ENCODE measurements around the gene CACNG5. TPM values are rescaled to one million over a fixed set of nuclear protein-coding genes. Genes with fewer than 3 reads are reported as not detected.

Gene CACNG5
- total and polyA plus RNA-seq, 2 donors (not counting 1 experiment from before 2014, with no cell fraction given): not detected

GRCh38 chr17:66859353-66859752 is 24.4 kb downstream of the CACNG5 start:
- Histone ChIP-seq H3K4me2 (ENCODE audit: extremely low read depth, insufficient read depth, low read length) (no peak overlapping the region), H3K79me2 (ENCODE audit: control insufficient read depth, insufficient read depth, low read length) (no peaks in the 10 kb centered on the region), H3K9me3 (ENCODE audit: control insufficient read depth, insufficient read depth, low read depth, low read length) (no peaks in the 10 kb centered on the region), H2AFZ (ENCODE audit: low read length) (no peak overlapping the region), H3K9ac (ENCODE audit: insufficient read depth, low read length) (no peak overlapping the region), H3K36me3 (ENCODE audit: control insufficient read depth, insufficient read depth, low read length) (no peaks in the 10 kb centered on the region), H3K4me3 (replicated peaks in 1 of 4; ENCODE audit: control extremely low read depth in 1 of 4, insufficient read depth in 1 of 4, low read depth in 3 of 4, low read length in 4 of 4) (no peak overlapping the region), H3K4me1 (ENCODE audit: control insufficient read depth, extremely low read depth, insufficient read depth, low read length) (no peaks in the 10 kb centered on the region), H3K27ac (ENCODE audit: insufficient read depth, low read length) (no peak overlapping the region), H3K27me3 (ENCODE audit: control insufficient read depth, insufficient read depth, low read length) (peaks cover 3% of the 10 kb centered on the region), H4K20me1 (ENCODE audit: control insufficient read depth, extremely low read depth, insufficient read depth, low read length) (no peaks in the 10 kb centered on the region)
- DNase-seq (ENCODE audit: low read depth in 2 of 2): no peak
- no peak for TF ChIP-seq EZH2 (IDR thresholded peaks at IDR 0.05; ENCODE audit: low read length, missing control alignments)
- TF ChIP-seq, protein P1, sequence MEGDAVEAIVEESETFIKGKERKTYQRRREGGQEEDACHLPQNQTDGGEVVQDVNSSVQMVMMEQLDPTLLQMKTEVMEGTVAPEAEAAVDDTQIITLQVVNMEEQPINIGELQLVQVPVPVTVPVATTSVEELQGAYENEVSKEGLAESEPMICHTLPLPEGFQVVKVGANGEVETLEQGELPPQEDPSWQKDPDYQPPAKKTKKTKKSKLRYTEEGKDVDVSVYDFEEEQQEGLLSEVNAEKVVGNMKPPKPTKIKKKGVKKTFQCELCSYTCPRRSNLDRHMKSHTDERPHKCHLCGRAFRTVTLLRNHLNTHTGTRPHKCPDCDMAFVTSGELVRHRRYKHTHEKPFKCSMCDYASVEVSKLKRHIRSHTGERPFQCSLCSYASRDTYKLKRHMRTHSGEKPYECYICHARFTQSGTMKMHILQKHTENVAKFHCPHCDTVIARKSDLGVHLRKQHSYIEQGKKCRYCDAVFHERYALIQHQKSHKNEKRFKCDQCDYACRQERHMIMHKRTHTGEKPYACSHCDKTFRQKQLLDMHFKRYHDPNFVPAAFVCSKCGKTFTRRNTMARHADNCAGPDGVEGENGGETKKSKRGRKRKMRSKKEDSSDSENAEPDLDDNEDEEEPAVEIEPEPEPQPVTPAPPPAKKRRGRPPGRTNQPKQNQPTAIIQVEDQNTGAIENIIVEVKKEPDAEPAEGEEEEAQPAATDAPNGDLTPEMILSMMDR (conservative IDR thresholded peaks at IDR 0.05 in 1 of 2, IDR thresholded peaks at IDR 0.05 in 1 of 2; ENCODE audit: low read depth in 1 of 2, low read length in 2 of 2): no peak

GRCh38 chr17:66860204-66860603 is 25.3 kb downstream of the CACNG5 start:
- no peak overlapping the region for H3K4me2 ChIP-seq (ENCODE audit: extremely low read depth, insufficient read depth, low read length)
- no peaks in the 10 kb centered on the region for H3K36me3 ChIP-seq (ENCODE audit: control insufficient read depth, insufficient read depth, low read length)
- no peak for DNase-seq (ENCODE audit: low read depth in 2 of 2)
- H3K9ac ChIP-seq (ENCODE audit: insufficient read depth, low read length): no peak overlapping the region
- H3K4me1 ChIP-seq (ENCODE audit: control insufficient read depth, extremely low read depth, insufficient read depth, low read length): no peaks in the 10 kb centered on the region
- H2AFZ ChIP-seq (ENCODE audit: low read length): no peak overlapping the region
- H3K9me3 ChIP-seq (ENCODE audit: control insufficient read depth, insufficient read depth, low read depth, low read length): no peaks in the 10 kb centered on the region
- no peak overlapping the region for H3K4me3 ChIP-seq (replicated peaks in 1 of 4; ENCODE audit: control extremely low read depth in 1 of 4, insufficient read depth in 1 of 4, low read depth in 3 of 4, low read length in 4 of 4)
- TF ChIP-seq, protein P1 (conservative IDR thresholded peaks at IDR 0.05 in 1 of 2, IDR thresholded peaks at IDR 0.05 in 1 of 2; ENCODE audit: low read depth in 1 of 2, low read length in 2 of 2): no peak
- no peak for TF ChIP-seq EZH2 (IDR thresholded peaks at IDR 0.05; ENCODE audit: low read length, missing control alignments)
- H3K27me3 ChIP-seq (ENCODE audit: control insufficient read depth, insufficient read depth, low read length): peaks cover 3% of the 10 kb centered on the region
- H3K79me2 ChIP-seq (ENCODE audit: control insufficient read depth, insufficient read depth, low read length): no peaks in the 10 kb centered on the region
- no peaks in the 10 kb centered on the region for H4K20me1 ChIP-seq (ENCODE audit: control insufficient read depth, extremely low read depth, insufficient read depth, low read length)
- H3K27ac ChIP-seq (ENCODE audit: insufficient read depth, low read length): no peak overlapping the region

DNA sequence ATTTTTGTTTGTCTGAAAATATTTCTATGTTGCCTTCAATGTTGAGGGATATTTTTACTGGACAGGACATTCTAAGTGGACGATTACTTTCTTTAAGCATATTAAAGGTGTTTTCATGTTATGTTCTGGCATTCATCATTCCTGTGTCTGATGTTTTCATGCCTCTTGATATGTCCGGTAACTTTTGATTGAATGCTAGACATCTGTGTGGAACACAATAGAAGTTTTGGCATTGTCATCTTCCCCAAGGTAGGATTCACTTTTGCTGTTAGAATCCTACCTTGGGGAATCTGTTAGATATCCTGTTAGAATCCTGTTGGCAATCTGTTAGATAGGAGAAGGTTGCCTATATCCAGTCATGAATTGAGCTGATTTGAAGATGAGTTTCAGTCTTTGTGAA is 28.9 kb downstream of the CACNG5 start:
- H3K4me1 ChIP-seq (ENCODE audit: control insufficient read depth, extremely low read depth, insufficient read depth, low read length): no peaks in the 10 kb centered on the region
- no peak overlapping the region for H3K4me3 ChIP-seq (replicated peaks in 1 of 4; ENCODE audit: control extremely low read depth in 1 of 4, insufficient read depth in 1 of 4, low read depth in 3 of 4, low read length in 4 of 4)
- H3K9me3 ChIP-seq (ENCODE audit: control insufficient read depth, insufficient read depth, low read depth, low read length): no peaks in the 10 kb centered on the region
- H3K27me3 ChIP-seq (ENCODE audit: control insufficient read depth, insufficient read depth, low read length): peaks cover 3% of the 10 kb centered on the region
- no peaks in the 10 kb centered on the region for H4K20me1 ChIP-seq (ENCODE audit: control insufficient read depth, extremely low read depth, insufficient read depth, low read length)
- H3K4me2 ChIP-seq (ENCODE audit: extremely low read depth, insufficient read depth, low read length): no peak overlapping the region
- H3K9ac ChIP-seq (ENCODE audit: insufficient read depth, low read length): no peak overlapping the region
- no peak overlapping the region for H2AFZ ChIP-seq (ENCODE audit: low read length)
- TF ChIP-seq, protein P1 (conservative IDR thresholded peaks at IDR 0.05 in 1 of 2, IDR thresholded peaks at IDR 0.05 in 1 of 2; ENCODE audit: low read depth in 1 of 2, low read length in 2 of 2): no peak
- no peak for TF ChIP-seq EZH2 (IDR thresholded peaks at IDR 0.05; ENCODE audit: low read length, missing control alignments)
- H3K27ac ChIP-seq (ENCODE audit: insufficient read depth, low read length): no peak overlapping the region
- no peaks in the 10 kb centered on the region for H3K36me3 ChIP-seq (ENCODE audit: control insufficient read depth, insufficient read depth, low read length)
- DNase-seq (ENCODE audit: low read depth in 2 of 2): no peak
- H3K79me2 ChIP-seq (ENCODE audit: control insufficient read depth, insufficient read depth, low read length): no peaks in the 10 kb centered on the region

All from fibroblast of lung (primary cell).